WTC11 (cell line): ENCODE data around the gene VTI1A.

ENCODE experiments used
- JUN ChIP-seq: sonication (generic); formaldehyde crosslinking; IDR thresholded peaks from 2 replicates; pipeline ENCODE4 v1.8.0; 2023; ENCODE audit warnings: mild to moderate bottlenecking, missing genetic modification reagents
- NFYB ChIP-seq: sonication (generic); formaldehyde crosslinking; conservative IDR thresholded peaks from 2 replicates; pipeline ENCODE4 v1.8.0; 2022; ENCODE audit warnings: low read depth, missing genetic modification reagents
- TF ChIP-seq, protein P1 (sequence below): fragments of 200-600 bp; IDR thresholded peaks from 2 replicates; pipeline ENCODE4 v1.8.0; 2022; ENCODE audit warnings: antibody characterized with exemption

DNA sequence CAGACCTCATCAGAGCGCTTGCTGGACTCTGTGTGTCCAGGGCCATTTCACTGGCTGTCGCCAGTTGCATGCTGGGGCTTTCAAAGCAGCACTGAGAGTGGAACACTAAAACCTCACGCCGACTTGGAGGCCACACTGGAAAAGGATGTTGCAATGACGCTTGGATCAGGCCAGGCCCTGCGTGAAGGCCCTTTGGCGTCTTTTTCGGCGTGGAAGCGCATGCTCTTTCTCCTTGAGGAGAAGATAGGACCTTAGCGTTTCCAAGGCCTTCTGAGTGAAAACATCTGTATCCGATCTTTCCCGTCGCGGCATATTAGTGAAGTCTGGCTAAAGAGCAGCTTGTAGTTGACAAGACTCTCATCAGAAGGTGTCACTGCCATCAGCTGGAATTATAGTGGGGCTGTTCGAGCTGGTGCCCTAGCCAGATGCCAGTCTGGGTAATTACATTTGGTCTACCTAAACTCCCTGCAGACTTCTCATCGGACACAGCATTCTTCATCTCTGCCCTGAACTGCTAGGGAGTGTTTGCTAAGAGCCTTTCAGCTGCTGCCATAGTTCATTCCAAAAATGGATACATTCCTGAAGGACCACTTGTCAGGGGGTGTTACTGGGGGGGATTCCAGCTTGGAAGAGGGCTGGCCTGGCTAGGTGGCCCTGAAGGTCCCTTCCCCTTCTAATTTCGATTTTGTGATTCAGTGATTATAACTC, 335.3 kb downstream of the VTI1A start:
- TF ChIP-seq NFYB (CRISPR knock-in tag), result no peak
- TF ChIP-seq, protein P1, sequence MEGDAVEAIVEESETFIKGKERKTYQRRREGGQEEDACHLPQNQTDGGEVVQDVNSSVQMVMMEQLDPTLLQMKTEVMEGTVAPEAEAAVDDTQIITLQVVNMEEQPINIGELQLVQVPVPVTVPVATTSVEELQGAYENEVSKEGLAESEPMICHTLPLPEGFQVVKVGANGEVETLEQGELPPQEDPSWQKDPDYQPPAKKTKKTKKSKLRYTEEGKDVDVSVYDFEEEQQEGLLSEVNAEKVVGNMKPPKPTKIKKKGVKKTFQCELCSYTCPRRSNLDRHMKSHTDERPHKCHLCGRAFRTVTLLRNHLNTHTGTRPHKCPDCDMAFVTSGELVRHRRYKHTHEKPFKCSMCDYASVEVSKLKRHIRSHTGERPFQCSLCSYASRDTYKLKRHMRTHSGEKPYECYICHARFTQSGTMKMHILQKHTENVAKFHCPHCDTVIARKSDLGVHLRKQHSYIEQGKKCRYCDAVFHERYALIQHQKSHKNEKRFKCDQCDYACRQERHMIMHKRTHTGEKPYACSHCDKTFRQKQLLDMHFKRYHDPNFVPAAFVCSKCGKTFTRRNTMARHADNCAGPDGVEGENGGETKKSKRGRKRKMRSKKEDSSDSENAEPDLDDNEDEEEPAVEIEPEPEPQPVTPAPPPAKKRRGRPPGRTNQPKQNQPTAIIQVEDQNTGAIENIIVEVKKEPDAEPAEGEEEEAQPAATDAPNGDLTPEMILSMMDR, result no peak
- TF ChIP-seq JUN (CRISPR knock-in tag), result no peak
